Thoracic aorta (tissue), 2 donors: Measurements from ENCODE around the gene VSTM4. TPM values are rescaled to one million over a fixed set of nuclear protein-coding genes. Genes with fewer than 3 reads are reported as not detected.

Experiments used
- ATAC-seq: fragments of 150-250 bp; one replicate; pipeline ENCODE4 v1.8.0; 2017; ENCODE audit warnings: low read depth; ENCODE audit not compliant: insufficient number of reproducible peaks, low FRiP score
- DNase-seq: peaks from one replicate; pipeline ENCODE4 v3.0.0-alpha.2; 2020; ENCODE audit warnings: low spot score
- H3K27ac ChIP-seq, 2 donors: fragments of 200-600 bp; sonication (generic); 1 replicate in 1 of 2; 2 replicates in 1 of 2; pipeline ENCODE4 v1.5.1; 2016; ENCODE audit warnings: mild to moderate bottlenecking in 2 of 2, moderate library complexity in 2 of 2
- H3K27me3 ChIP-seq: fragments of 200-600 bp; sonication (generic); replicated peaks from 2 replicates; pipeline ENCODE4 v1.6.0; 2016; ENCODE audit warnings: mild to moderate bottlenecking; ENCODE audit not compliant: insufficient read depth
- H3K36me3 ChIP-seq: fragments of 200-600 bp; sonication (generic); one replicate; pipeline ENCODE4 v1.5.1; 2016
- H3K4me1 ChIP-seq, 2 donors: fragments of 200-600 bp; sonication (generic); 1 replicate in 1 of 2; 2 replicates in 1 of 2; pipeline versions ENCODE4 v1.5.1 to v1.6.0; 2016; ENCODE audit warnings: low read depth in 2 of 2, mild to moderate bottlenecking in 1 of 2; ENCODE audit not compliant: control insufficient read depth in 1 of 2
- H3K4me3 ChIP-seq: fragments of 200-600 bp; sonication (generic); 2 replicates; pipeline ENCODE4 v1.5.1; 2016; ENCODE audit warnings: mild to moderate bottlenecking
- H3K9me3 ChIP-seq: fragments of 200-600 bp; sonication (generic); 2 replicates; pipeline ENCODE4 v1.5.1; 2016
- CTCF ChIP-seq: fragments of 200-600 bp; sonication (generic); IDR thresholded peaks from one replicate; pipeline ENCODE4 v1.5.1; 2019; ENCODE audit warnings: antibody characterized with exemption
- total RNA-seq, 2 donors: library from RNA; depleted of rRNA; stranded (reverse); fragments of >200 nt; gene quantifications; one replicate each; pipeline versions ENCODE4 v1.1.0 to v1.2.3, GENCODE V29; 2016

The VSTM4 gene
- total RNA-seq, 2 donors from 2014 or later, result 24.4 to 46.4 TPM

GRCh38 chr10:49035920-49036319 lies 79.4 kb downstream of the VSTM4 start:
- no peak for ATAC-seq

GRCh38 chr10:49034925-49035324 lies 80.4 kb downstream of the VSTM4 start:
- ATAC-seq (no peak), DNase-seq (no peak)
- Histone ChIP-seq H3K36me3 (peaks cover 8% of the 10 kb centered on the region), H3K9me3 (no peaks in the 10 kb centered on the region), H3K27me3 (no peaks in the 10 kb centered on the region), H3K27ac (no peak overlapping the region), H3K4me1 (peaks cover 0 to 8% of the 10 kb centered on the region in 2 donors), H3K4me3 (no peak overlapping the region)
- no peak for TF ChIP-seq CTCF

More at GRCh38 chr10:49035920-49036319, 79.4 kb downstream of the VSTM4 start:
- TF ChIP-seq CTCF, result no peak
- Histone ChIP-seq H3K36me3 (peaks cover 4% of the 10 kb centered on the region), H3K9me3 (no peaks in the 10 kb centered on the region), H3K4me3 (no peak overlapping the region), H3K27me3 (no peaks in the 10 kb centered on the region), H3K4me1 (peaks cover 0 to 8% of the 10 kb centered on the region in 2 donors), H3K27ac (no peak overlapping the region)
- DNase-seq, result no peak

GRCh38 chr10:49033939-49034338 lies 81.4 kb downstream of the VSTM4 start:
- Histone ChIP-seq H3K9me3 (no peaks in the 10 kb centered on the region), H3K36me3 (peaks cover 10% of the 10 kb centered on the region)
- DNase-seq, result no peak

GRCh38 chr10:49029666-49030065 lies 85.7 kb downstream of the VSTM4 start:
- H3K9me3 ChIP-seq, result no peaks in the 10 kb centered on the region
- peaks cover 0 to 16% of the 10 kb centered on the region in 2 donors for H3K4me1 ChIP-seq
- TF ChIP-seq CTCF, result no peak
- H3K36me3 ChIP-seq, result peaks cover 10% of the 10 kb centered on the region
- no peak overlapping the region for H3K4me3 ChIP-seq
- DNase-seq (no peak), ATAC-seq (no peak)
- no peak overlapping the region for H3K27ac ChIP-seq
- H3K27me3 ChIP-seq, result no peaks in the 10 kb centered on the region

More at GRCh38 chr10:49033939-49034338, 81.4 kb downstream of the VSTM4 start:
- no peak for TF ChIP-seq CTCF
- Histone ChIP-seq H3K4me3 (no peak overlapping the region), H3K27me3 (no peaks in the 10 kb centered on the region), H3K4me1 (peaks cover 0 to 8% of the 10 kb centered on the region in 2 donors), H3K27ac (no peak overlapping the region)
- ATAC-seq, result no peak

- Histone ChIP-seq H3K27ac (no peak overlapping the region), H3K27me3 (no peaks in the 10 kb centered on the region), H3K4me1 (peaks cover 0 to 24% of the 10 kb centered on the region in 2 donors), H3K36me3 (peaks cover 10% of the 10 kb centered on the region), H3K9me3 (no peaks in the 10 kb centered on the region), H3K4me3 (no peak overlapping the region)
- ATAC-seq, result no peak
- no peak for DNase-seq
- no peak for TF ChIP-seq CTCF
Measured at GRCh38 chr10:49028639-49029038, 86.7 kb downstream of the VSTM4 start.
